Stimulated activated CD4-positive, alpha-beta T cell treated with anti-CD3 and anti-CD28 coated beads, Interleukin-15, amount 100 ng/mL, for 1 hour (primary cell): ENCODE results near the gene PRR19.
"Not testable (repeated sequence)": the region's sequence is repeated elsewhere in the genome, so short reads cannot be mapped to it uniquely, and the experiment has no call there.

Experiments used
- DNase-seq, 2 donors: peaks; one replicate each; pipeline ENCODE4 v3.0.0-alpha.2; 2020; ENCODE audit warnings: low read depth in 1 of 2, low spot score in 1 of 2

PRR19 gene

GRCh38 chr19:42301646-42302203 is at the start of gene PRR19:
TSS of gene PRR19 (plus strand) at chr19:42302132. CDS start at chr19:42309585, 7,453 bp downstream.
- no peak for DNase-seq

DNA sequence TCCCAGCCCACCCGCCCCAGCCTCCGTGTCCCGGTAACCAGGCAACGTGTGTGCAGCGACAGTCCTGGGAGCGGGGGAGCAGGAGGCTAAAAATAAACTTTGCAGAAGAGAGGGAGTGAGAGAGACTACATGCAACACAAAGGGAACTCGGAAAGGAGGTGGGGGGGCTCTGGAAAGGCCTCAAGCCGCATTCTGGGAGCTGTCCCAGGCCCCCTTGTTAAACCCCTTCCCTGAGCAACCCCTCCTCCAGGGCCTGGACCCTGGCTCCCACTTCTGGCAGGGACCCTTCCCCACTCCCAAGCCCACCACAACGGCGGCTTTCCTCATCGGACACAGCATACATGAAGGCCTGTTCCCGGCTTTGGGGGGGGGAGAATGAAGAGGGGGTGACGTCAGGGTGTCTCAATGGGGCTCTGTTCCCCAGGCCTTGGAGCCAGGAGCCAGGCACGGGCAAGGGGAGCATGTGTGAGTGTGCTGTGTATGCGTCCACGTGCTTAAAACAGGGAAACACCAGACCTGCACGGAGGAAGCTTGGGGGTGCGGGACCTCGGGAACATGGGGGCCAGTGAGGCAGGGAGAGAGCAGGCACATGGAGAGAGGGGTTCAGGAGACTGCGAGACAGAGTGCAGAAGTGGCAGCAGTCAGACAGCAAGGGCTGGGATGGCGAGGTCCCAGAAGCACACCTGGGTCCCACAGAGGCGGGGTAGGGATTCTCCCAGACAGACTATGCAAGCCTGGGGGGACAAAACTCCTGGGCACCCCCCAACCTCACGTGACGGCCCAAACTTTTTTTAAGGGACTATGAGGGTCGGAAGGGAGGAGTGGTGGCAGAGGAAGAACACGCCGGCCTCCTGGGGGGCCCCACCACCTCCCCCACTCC is 49.3 kb upstream of the PRR19 start:
- no peak for DNase-seq

- DNase-seq = peak; percentile 39 to 50
These were observed 48.5 kb upstream of the PRR19 start for GRCh38 chr19:42253245-42254088.

- DNase-seq = peak; percentile 62 to 72
These were observed 47.7 kb upstream of the PRR19 start for GRCh38 chr19:42254089-42254849.

- peak; percentile 91 to 94 for DNase-seq
These were observed 46.8 kb upstream of the PRR19 start, which contains the start of gene ERF for GRCh38 chr19:42254850-42255765. TSS of gene ERF (minus strand) at chr19:42255128. CDS start at chr19:42254999, 129 bp downstream.

DNA sequence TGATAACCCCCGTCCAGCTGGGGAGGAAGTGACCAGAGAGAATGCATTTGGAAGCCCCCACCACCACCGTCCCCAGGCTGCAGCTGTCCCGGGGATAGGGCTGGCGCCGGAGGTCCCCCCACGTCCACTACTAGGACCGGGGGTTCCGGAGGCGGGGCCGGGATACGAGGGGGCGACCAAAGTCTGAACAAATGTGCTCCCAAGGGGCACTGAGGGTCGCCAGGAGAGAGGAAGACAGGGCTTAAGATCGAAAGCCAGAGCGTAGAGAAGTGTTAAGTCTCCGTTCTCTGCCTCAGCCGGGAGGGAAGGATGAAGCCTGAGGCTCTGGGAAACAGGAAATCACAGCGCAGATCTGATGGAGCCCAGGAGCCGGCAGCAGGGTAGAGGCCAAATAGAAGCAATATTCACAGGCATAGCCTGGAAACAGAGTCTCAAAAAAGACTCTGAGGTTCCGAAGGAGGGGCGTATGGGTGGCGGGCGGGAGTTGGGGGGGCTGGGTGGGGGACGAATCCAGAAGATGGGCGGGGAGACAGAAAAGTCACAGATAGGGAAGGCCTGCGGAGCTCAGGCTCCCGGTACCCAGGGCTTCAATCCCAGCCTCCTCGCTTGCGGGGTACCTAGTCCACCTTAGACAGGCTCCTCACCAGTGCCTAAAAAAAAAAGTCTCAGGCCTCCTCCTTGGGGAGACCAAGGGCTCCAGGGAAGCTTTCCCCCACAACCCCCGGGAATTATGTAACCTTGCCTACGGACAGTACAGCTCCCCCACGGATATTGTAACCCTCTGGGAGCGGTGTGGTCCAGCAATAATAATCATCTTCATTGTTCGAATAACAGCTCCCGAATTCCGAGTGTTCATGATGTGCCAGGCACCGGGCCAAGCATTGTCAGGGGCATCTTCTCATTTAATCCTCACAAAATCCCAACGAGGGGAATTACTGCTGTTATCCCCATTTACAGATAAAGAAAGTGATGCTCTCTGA is 45.9 kb upstream of the PRR19 start:
- DNase-seq = no peak

DNA sequence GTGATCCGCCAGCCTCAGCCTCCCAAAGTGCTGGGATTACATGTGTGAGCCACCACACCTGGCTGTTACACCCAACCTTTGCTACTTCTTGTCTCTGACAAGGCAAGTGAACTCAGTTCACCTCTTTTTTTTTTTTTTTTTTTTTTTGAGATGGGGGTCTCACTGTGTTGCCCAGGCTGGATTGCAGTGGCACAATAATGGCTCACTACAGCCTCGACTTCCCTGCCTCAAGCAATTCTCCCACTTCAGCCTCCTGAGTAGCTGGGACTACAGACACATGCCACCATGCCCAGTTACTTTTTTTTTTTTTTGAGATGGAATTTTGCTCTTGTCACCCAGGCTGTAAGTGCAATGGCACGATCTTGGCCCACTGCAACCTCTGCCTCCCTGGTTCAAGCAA is 44.1 kb upstream of the PRR19 start:
- not testable (repeated sequence) for DNase-seq

DNA sequence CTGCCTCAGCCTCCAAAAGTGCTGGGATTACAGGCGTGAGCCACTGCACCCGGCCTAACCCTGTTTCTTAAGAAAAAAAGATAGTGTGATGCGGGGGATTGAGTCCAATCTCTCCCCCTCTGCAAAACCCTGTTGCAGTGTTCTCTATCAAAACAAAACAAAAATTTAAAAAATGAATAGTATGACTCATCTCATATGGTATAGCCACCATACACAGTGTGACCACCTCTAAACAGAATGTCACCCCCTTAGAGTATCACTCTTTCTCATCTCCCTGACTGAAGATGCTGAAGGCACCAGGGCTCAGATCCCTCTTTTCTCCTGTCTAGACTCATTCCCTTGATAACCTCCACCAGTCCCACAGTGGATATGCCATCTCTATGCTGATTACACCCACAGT is 40.2 kb upstream of the PRR19 start:
- DNase-seq = no peak

GRCh38 chr19:42266105-42266504 is 35.8 kb upstream of the PRR19 start:
- DNase-seq = not testable (repeated sequence)

- DNase-seq = not testable (repeated sequence)
These were observed 34.9 kb upstream of the PRR19 start for GRCh38 chr19:42266928-42267603.

DNA sequence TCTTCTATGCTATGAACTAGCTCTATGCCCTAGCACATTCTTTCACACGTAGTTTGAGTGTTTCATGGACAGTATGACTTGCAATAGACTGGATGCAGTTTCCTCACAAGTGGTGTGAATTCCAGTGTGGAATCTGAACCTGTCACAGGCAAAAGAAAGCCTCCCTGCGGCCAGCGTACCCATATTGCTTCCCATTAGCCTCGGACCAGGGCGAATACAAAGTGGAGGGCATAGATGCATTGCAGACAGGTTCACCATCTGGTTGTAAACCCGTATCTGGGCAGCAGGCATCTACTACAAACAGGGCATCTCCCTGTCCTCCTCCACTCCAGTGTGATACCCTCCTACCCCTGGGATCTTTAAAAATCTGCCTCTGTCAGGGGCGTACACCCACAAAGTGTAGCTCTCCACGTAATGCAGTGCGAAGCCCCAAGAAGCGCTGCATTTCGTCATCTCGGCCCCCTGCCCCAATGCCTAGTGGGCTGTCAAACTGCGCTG is 34.2 kb upstream of the PRR19 start:
- DNase-seq = no peak

DNA sequence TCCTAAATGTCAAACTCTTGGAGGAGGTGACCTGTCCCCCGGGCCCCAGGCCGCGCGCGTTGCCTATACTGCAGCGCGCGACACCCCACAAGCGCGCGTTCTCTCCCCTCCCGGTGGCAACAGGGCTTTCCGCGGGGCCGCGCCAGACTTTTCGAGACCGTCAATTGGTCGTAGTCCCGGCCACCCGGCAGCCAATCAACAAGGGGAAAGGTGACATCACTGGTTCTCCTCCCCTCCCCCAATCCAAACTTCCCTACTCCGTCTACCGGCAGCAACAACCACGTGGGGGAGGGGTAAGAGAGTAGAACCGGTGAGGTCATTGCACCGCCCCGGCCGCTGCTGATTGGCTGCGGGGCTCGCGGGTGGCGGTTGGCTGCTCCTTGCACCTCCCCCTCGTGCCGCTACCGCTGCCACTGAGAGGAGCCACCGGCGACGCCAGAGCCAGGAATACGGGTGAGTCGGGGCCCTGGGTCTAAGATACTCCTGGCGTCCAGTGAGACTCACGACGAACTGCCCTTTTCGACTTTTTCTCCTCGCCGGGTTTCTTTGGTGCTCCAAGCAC is 33.7 kb upstream of the PRR19 start:
- peak; percentile 90 to 95 for DNase-seq

DNA sequence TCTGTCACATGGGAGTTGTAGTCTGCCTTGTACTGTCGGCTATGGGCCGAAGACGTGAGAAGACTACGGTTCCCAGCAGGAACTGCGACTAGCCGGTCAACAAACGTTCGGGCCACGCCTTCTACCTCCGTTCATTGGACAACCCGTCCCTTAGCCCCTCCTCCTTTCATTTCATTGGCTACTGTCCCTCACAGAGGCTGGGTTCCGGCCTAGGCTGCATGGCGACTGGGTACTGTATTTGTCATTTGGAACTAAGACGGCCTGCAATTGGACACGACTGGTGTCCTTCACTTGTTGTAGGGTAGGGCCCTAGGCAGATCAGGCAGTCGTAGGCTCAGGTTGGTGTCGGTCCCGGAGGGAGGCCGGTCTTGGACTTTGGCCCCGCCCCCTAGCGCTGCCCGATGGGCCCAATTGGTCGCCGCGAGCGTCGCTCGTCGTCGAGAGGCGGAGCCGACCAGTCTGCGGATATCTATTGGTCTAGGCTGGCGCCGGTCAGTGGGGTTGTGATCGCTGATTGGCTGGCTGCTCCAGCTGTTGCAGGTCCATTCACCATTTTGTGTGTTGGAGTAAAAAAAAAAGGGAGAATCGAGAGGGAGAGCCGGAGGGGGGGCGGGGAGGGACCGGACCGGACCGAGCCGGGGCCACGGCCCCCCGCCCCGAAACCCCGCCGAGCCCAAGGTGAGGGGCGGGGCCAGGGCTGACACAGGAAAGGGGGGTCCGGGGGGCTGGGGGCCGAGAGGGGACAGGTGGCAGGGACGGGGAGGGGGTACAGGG is 33.0 kb upstream of the PRR19 start, which contains the start of gene CIC:
CIC (plus strand) TSS at position 549 of the 774 bp plus-strand sequence. CDS start 2,532 bp downstream, outside the sequence.
- DNase-seq = peak; percentile 97 to 99

GRCh38 chr19:42269478-42270345 is 32.2 kb upstream of the PRR19 start:
- no peak for DNase-seq

DNA sequence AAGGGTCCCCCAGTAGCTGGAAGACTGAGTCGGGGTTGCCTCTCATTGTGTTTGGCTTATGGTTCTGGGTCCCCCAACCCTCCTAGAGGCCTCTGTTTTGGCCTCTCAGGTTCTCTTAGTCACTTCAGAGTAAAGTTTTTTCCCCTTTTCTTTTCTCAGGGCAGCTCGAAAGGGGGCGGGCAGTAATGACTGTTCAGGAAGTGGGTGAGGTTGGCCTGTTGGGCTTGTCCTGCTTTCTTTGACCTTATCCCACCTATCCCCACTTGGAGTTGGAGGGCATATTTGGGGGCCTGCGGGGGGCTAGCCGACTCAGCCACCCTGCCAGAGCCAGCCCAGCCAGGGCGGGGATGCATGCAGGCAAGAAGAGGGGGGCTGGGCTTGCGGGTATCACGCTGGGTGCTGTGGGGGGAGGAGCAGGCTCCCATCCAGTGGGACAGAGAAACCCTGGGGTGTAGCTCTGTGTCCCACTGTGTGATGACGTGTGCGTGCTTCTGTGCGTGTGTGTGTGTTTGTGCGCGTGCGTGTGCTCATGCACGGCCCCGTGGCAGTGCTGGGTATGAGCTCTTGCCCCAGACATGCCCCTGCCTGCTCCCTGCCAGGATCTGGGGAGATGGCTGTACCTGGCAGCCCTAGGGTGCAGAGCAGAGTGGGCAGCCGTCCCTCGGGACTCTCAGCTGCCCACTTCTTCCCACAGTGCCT is 31.4 kb upstream of the PRR19 start:
- peak in 1 of 2 donors; percentile 49 for DNase-seq
